ENCODE measurements around the gene PCDHGB4. TPM values are rescaled to one million over a fixed set of nuclear protein-coding genes. Genes with fewer than 3 reads are reported as not detected.

PCDHGB4 gene
- total and polyA plus RNA-seq, 2 of the 8 experiments (the other 6 are each of a cell fraction or from before 2014, with no cell fraction given): 8.0 to 9.1 TPM

DNA sequence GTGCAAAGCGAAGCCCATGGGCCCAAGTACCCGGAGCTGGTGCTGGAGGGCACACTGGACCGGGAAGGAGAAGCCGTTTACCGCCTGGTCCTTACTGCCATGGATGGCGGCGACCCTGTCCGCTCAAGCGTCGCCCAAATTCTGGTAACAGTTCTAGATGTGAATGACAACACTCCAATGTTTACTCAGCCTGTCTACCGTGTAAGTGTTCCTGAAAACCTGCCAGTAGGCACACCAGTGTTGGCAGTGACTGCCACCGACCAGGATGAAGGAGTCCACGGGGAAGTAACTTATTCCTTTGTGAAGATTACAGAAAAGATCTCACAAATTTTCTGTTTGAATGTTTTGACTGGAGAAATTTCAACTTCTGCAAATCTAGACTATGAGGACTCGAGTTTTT is 12.9 kb upstream of the PCDHGB4 start:
- POLR2A ChIA-PET (ENCODE audit: partially characterized antibody): interaction anchor here (1.3 kb wide), 1 partner anchor 16 kb away, joined by 3 read pairs; no protein-coding TSS in a partner anchor
- no peak overlapping the region for H2BK20ac ChIP-seq (ENCODE audit: low read length)
- no peak overlapping the region for H2BK15ac ChIP-seq (ENCODE audit: low read length)
- H3K9me3 ChIP-seq (ENCODE audit: insufficient read depth in 2 of 2, low read depth in 1 of 2, low read length in 1 of 2): peaks cover 36 to 51% of the 10 kb centered on the region in 2 experiments; a peak in 3 of 4 replicates
- no peaks in the 10 kb centered on the region for H3K79me2 ChIP-seq (ENCODE audit: control insufficient read depth in 1 of 2, insufficient read depth in 2 of 2, low read length in 2 of 2)
- no peak overlapping the region for H3K18ac ChIP-seq (ENCODE audit: extremely low read depth, low read length)
- no peak overlapping the region for H3K27ac ChIP-seq (ENCODE audit: low read depth, low read length)
- no peak overlapping the region for H3K4ac ChIP-seq (replicated peaks; ENCODE audit: insufficient read length, low read depth, low read length)
- no peak overlapping the region for H2AK5ac ChIP-seq (ENCODE audit: low read depth, low read length)
- no peak overlapping the region for H4K91ac ChIP-seq (replicated peaks; ENCODE audit: insufficient read length, low read length)
- no peaks in the 10 kb centered on the region for H3K23me2 ChIP-seq (ENCODE audit: low read depth, low read length)
- no peak overlapping the region for H4K5ac ChIP-seq (ENCODE audit: insufficient read length, low read depth, low read length)
- no peak overlapping the region for H4K8ac ChIP-seq (ENCODE audit: extremely low read depth, insufficient read depth, low read length)
- H4K20me1 ChIP-seq (replicated peaks in 1 of 2; ENCODE audit: control insufficient read depth in 1 of 2, insufficient read depth in 2 of 2, low read length in 2 of 2): no peaks in the 10 kb centered on the region
- H3K27me3 ChIP-seq (replicated peaks in 1 of 4; ENCODE audit: control insufficient read depth in 3 of 4, extremely low read depth in 1 of 4, insufficient read depth in 3 of 4, low read length in 3 of 4): no peaks in the 10 kb centered on the region
- no peaks in the 10 kb centered on the region for H3K4me1 ChIP-seq (replicated peaks in 1 of 4; ENCODE audit: control insufficient read depth in 3 of 4, insufficient read depth in 4 of 4, low read length in 3 of 4)
- H3K9ac ChIP-seq (replicated peaks in 1 of 4; ENCODE audit: extremely low read depth in 1 of 4, low read depth in 3 of 4, low read length in 3 of 4): no peak overlapping the region
- no peak overlapping the region for H2AFZ ChIP-seq (ENCODE audit: low read length)
- H3K4me3 ChIP-seq (ENCODE audit: extremely low read depth in 1 of 4, insufficient read depth in 2 of 4, low read depth in 3 of 4, low read length in 4 of 4): no peak overlapping the region
- peaks cover 0 to 3% (median 0%) of the 10 kb centered on the region in 4 experiments; a peak in 2 of 8 replicates for H3K36me3 ChIP-seq (ENCODE audit: control insufficient read depth in 2 of 4, insufficient read depth in 4 of 4, low read length in 3 of 4)
- DNase-seq (ENCODE audit: low read depth in 1 of 2, low spot score in 2 of 2) (no peak), FAIRE-seq (no peak)
- no peak overlapping the region for H2BK12ac ChIP-seq (ENCODE audit: low read depth, low read length)
- H3K14ac ChIP-seq (ENCODE audit: insufficient read length): no peak overlapping the region
- no peak overlapping the region for H2BK120ac ChIP-seq (replicated peaks; ENCODE audit: low read depth, low read length)
- CTCF ChIA-PET (ENCODE audit: partially characterized antibody): interaction anchor here (0.7 to 2.9 kb wide), 17 partner anchors 10 to 183 kb away, joined by 3 to 11 read pairs (median 4); partner anchors contain the start of genes PCDHGA10, PCDHGA5, PCDHGB2 and PCDHGB4
- H3K4me2 ChIP-seq (ENCODE audit: insufficient read depth in 1 of 2, low read depth in 2 of 2, low read length in 2 of 2): no peak overlapping the region
- no peaks in the 10 kb centered on the region for H3K79me1 ChIP-seq (ENCODE audit: low read depth, low read length)
- no peak overlapping the region for H3K56ac ChIP-seq (replicated peaks; ENCODE audit: insufficient read length, low read depth, low read length)
- H3K23ac ChIP-seq (ENCODE audit: insufficient read length): no peak overlapping the region
- 93% methylated on average over 14 of the region's 14 CpGs; no CpG with 5 or more reads in 1 of the 2 experiments for WGBS, 2 experiments (ENCODE audit: extremely low coverage in 1 of 2, insufficient coverage in 1 of 2, insufficient read length in 1 of 2, insufficient replicate concordance in 2 of 2, low coverage in 1 of 2, low lambda C conversion rate in 2 of 2, missing lambda C conversion rate in 1 of 2)
- H2BK5ac ChIP-seq (ENCODE audit: low read depth, low read length): no peak overlapping the region
- TF ChIP-seq SIN3A (conservative IDR thresholded peaks at IDR 0.05 in 1 of 2, IDR thresholded peaks at IDR 0.05 in 1 of 2; ENCODE audit: low read depth in 1 of 2, low read length in 2 of 2): no peak
- no peak for TF ChIP-seq TAF7 (optimal IDR thresholded peaks at IDR 0.05; ENCODE audit: borderline replicate concordance, low read depth, low read length)
- no peak for TF ChIP-seq ZNF274 (IDR thresholded peaks at IDR 0.05; ENCODE audit: borderline replicate concordance, extremely low read depth, low read length)
- no peak for TF ChIP-seq CBX8 (IDR thresholded peaks at IDR 0.05; ENCODE audit: borderline replicate concordance, low read depth, low read length)
- no peak for TF ChIP-seq TBP (IDR thresholded peaks at IDR 0.05; ENCODE audit: low read depth, low read length)

Data from H1 (cell line).